Measurements from ENCODE around the gene CCDC159. TPM values are rescaled to one million over a fixed set of nuclear protein-coding genes. Genes with fewer than 3 reads are reported as not detected.

Gene CCDC159
- total and polyA plus RNA-seq, 2 of the 13 experiments (the other 11 are each of a cell fraction or from before 2014, with no cell fraction given), result 1.7 to 6.3 TPM

- TF ChIP-seq, protein P1, sequence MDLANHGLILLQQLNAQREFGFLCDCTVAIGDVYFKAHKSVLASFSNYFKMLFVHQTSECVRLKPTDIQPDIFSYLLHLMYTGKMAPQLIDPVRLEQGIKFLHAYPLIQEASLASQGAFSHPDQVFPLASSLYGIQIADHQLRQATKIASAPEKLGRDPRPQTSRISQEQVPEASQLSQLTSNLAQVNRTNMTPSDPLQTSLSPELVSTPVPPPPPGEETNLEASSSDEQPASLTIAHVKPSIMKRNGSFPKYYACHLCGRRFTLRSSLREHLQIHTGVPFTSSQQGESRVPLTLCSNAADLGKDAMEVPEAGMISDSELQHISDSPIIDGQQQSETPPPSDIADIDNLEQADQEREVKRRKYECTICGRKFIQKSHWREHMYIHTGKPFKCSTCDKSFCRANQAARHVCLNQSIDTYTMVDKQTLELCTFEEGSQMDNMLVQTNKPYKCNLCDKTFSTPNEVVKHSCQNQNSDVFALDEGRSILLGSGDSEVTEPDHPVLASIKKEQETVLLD (CRISPR knock-in tag; IDR thresholded peaks at IDR 0.05; ENCODE audit: low read depth), result no peak
- TF ChIP-seq MAFF (IDR thresholded peaks at IDR 0.05; ENCODE audit: low read depth, low read length) (no peak), SOX6 (IDR thresholded peaks at IDR 0.05) (no peak), SOX6 (CRISPR knock-in tag; IDR thresholded peaks at IDR 0.05) (peak; percentile 11; the same call in 1 of the 2 replicates), KDM5A (IDR thresholded peaks at IDR 0.05; ENCODE audit: borderline replicate concordance, low read length) (no peak), EED (CRISPR knock-in tag; IDR thresholded peaks at IDR 0.05) (no peak), NFE2L2 (IDR thresholded peaks at IDR 0.05; ENCODE audit: low read length) (no peak)
- TF ChIP-seq, protein P2, sequence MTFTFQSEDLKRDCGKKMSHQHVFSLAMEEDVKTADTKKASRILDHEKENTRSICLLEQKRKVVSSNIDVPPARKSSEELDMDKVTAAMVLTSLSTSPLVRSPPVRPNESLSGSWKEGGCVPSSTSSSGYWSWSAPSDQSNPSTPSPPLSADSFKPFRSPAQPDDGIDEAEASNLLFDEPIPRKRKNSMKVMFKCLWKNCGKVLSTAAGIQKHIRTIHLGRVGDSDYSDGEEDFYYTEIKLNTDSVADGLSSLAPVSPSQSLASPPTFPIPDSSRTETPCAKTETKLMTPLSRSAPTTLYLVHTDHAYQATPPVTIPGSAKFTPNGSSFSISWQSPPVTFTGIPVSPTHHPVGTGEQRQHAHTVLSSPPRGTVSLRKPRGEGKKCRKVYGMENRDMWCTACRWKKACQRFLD (CRISPR knock-in tag; IDR thresholded peaks at IDR 0.05; ENCODE audit: borderline replicate concordance), result no peak; the same call in 1 of the 2 replicates
- TF ChIP-seq, protein P3, sequence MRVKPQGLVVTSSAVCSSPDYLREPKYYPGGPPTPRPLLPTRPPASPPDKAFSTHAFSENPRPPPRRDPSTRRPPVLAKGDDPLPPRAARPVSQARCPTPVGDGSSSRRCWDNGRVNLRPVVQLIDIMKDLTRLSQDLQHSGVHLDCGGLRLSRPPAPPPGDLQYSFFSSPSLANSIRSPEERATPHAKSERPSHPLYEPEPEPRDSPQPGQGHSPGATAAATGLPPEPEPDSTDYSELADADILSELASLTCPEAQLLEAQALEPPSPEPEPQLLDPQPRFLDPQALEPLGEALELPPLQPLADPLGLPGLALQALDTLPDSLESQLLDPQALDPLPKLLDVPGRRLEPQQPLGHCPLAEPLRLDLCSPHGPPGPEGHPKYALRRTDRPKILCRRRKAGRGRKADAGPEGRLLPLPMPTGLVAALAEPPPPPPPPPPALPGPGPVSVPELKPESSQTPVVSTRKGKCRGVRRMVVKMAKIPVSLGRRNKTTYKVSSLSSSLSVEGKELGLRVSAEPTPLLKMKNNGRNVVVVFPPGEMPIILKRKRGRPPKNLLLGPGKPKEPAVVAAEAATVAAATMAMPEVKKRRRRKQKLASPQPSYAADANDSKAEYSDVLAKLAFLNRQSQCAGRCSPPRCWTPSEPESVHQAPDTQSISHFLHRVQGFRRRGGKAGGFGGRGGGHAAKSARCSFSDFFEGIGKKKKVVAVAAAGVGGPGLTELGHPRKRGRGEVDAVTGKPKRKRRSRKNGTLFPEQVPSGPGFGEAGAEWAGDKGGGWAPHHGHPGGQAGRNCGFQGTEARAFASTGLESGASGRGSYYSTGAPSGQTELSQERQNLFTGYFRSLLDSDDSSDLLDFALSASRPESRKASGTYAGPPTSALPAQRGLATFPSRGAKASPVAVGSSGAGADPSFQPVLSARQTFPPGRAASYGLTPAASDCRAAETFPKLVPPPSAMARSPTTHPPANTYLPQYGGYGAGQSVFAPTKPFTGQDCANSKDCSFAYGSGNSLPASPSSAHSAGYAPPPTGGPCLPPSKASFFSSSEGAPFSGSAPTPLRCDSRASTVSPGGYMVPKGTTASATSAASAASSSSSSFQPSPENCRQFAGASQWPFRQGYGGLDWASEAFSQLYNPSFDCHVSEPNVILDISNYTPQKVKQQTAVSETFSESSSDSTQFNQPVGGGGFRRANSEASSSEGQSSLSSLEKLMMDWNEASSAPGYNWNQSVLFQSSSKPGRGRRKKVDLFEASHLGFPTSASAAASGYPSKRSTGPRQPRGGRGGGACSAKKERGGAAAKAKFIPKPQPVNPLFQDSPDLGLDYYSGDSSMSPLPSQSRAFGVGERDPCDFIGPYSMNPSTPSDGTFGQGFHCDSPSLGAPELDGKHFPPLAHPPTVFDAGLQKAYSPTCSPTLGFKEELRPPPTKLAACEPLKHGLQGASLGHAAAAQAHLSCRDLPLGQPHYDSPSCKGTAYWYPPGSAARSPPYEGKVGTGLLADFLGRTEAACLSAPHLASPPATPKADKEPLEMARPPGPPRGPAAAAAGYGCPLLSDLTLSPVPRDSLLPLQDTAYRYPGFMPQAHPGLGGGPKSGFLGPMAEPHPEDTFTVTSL (CRISPR knock-in tag; IDR thresholded peaks at IDR 0.05; ENCODE audit: borderline replicate concordance), result no peak
Measured at GRCh38 chr19:11375143-11375948, 29.0 kb downstream of the CCDC159 start (continued).
